SK-MEL-5 (cell line): ENCODE results near the gene MEF2C. TPM values are rescaled to one million over a fixed set of nuclear protein-coding genes. Genes with fewer than 3 reads are reported as not detected.

ENCODE experiments used
- DNase-seq: peaks from one replicate; pipeline ENCODE4 v3.0.0-alpha.2; 2016; ENCODE audit warnings: low read depth, low spot score
- in situ Hi-C: cut with HindIII; loops from 2 replicates; pipeline ENCODE4 v1.10.0; 2016; ENCODE audit warnings: low sequenced_read_pairs, high pct_unique_total_duplicates, low pct_unique_long_range_greater_than_20kb
- total RNA-seq: library from RNA; depleted of rRNA; stranded (reverse); fragments of >200 nt; shearing (Covaris generic); gene quantifications from 2 replicates; pipeline ENCODE4 v1.2.3, GENCODE V29; 2014

Gene MEF2C
- total RNA-seq, 1 experiment from 2014 or later: 34.2 TPM

DNA sequence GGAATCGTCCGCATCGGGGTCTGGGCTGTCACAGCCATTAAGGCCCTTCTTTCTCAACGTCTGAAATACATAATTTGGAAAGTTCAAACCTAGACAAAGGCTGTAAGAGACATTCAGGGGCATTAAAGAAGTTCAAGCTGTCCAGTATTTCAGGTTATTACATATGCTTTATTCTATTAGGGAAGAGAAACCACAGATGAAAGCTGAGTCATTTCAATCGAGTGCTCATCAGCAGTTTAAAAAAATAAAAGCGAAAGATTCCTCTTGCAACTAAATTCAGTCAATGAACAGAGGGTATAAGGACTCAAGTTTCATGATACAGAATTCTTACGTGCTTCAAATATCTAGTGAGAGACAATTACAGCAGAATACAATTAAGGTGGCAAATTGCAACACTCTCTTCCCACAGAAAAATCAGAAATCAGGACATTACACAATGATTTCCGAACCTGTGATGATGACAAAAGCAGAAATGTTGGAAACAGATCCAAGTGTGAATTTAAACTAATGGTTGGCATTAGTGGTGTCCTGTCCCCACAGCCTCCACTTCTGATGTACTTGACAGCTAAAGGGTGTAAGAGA, 121.6 kb downstream of the MEF2C start:
- no peak for DNase-seq
- in situ Hi-C loops: no loop called here

DNA sequence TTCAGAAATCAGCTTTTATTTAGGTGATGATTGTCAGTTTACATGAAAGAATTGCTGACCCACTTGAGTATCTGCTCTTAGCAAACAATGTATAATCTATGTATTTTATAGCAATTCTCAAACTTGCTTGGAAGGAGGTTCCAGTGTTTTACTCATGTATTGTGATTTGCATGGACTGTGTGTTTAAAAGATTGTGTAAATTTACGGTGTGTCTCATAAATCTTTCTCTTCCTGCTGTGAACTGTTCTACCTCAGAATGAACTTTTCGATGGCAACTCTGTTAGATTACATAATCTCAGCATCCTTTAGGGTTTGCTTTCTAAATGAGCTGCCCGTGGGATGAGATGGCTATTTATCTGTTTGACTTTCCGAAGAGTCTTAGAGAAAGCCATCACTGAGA, 122.5 kb downstream of the MEF2C start:
- in situ Hi-C loops: no loop called here
- DNase-seq: no peak

DNA sequence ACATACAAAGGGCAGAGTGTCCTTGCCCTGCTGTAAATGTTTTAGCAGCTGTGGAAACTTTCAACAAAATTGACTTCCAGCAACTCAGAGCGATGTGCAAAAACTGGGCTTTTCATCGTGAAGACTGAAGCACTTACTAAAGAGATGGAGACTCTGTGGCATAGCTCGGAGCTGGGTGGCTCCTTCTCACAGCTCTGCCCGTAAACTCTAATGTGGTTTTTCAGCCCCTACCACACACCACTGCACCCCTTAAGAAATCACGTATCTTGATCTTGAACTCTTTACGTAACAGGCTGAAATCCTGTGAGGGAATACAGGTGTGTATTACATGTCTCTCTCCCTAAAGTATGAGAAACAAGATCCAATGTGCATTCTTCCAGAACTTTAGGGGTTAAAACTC, 124.4 kb downstream of the MEF2C start:
- no peak for DNase-seq
- in situ Hi-C loops: no loop called here

DNA sequence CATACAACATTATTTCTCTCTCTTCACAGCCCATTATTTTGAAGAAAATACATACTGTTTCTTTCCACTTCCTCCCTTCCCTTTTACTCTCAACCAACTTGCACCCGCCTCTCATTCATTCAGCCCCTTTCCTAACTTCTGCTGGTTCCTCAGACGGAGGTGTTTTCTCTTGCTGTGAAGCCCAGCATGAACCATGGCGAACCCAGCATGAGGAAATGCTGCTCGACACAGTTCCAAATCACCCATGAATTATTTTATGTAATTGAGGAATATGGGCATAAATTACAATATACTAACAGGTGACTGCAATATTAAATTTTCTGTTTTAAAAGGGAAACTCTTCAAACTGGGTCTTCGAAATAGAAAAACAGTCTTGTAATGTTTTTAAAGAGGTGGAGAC, 124.8 kb downstream of the MEF2C start:
- no peak for DNase-seq
- in situ Hi-C loops: no loop called here

GRCh38 chr5:88756953-88757352, 126.0 kb downstream of the MEF2C start:
- DNase-seq: no peak
- in situ Hi-C loops: no loop called here

GRCh38 chr5:88748666-88749065, 134.3 kb downstream of the MEF2C start:
- in situ Hi-C loops: no loop called here
- DNase-seq: no peak

- DNase-seq: no peak
- in situ Hi-C loops: no loop called here
Observed at GRCh38 chr5:88746438-88746882, 136.5 kb downstream of the MEF2C start.

- in situ Hi-C loops: no loop called here
- DNase-seq: no peak
Observed at GRCh38 chr5:88745093-88745696, 137.8 kb downstream of the MEF2C start.

DNA sequence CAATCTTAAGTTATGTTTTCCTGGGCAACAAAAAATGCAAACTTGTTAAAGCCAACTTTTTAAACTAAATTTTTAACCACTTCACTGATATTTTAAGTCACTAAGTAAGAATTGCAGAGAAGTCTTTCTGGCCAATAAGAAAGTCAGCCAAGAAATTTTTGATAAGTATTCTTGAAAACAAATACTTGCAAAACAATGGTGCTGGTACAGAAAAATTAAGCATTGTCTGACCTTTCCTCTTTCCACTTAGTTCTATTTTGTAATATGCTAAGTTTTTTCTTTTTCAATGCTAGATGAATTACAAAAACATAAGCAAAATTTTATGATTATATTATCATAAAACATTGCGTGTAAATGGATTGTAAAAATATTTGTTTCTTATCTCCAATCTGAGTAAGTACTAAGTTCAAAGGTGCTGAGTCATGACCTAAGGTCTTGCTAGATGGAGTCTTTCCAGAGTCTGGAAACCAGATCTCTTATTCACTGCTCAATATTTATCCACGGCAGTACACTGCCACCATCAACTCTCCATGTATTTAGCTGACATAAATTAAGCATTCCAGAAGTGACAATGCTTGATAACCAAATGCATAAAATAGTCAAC, 139.7 kb downstream of the MEF2C start:
- DNase-seq: no peak
- in situ Hi-C loops: no loop called here

- in situ Hi-C loops: no loop called here
- DNase-seq: no peak
Observed at GRCh38 chr5:88741964-88742363, 141.0 kb downstream of the MEF2C start.

GRCh38 chr5:88740604-88741185, 142.3 kb downstream of the MEF2C start:
- in situ Hi-C loops: no loop called here
- no peak for DNase-seq

- in situ Hi-C loops: no loop called here
- no peak for DNase-seq
Observed at GRCh38 chr5:88736494-88736893, 146.5 kb downstream of the MEF2C start.

- in situ Hi-C loops: no loop called here
- no peak for DNase-seq
Observed at GRCh38 chr5:88734983-88735382, 148.0 kb downstream of the MEF2C start.

GRCh38 chr5:88734191-88734640, 148.8 kb downstream of the MEF2C start:
- in situ Hi-C loops: no loop called here
- peak; percentile 9 for DNase-seq

- DNase-seq: no peak
- in situ Hi-C loops: no loop called here
Observed at GRCh38 chr5:88732862-88733261, 150.1 kb downstream of the MEF2C start.

- in situ Hi-C loops: no loop called here
- no peak for DNase-seq
Observed at GRCh38 chr5:88732181-88732633, 150.8 kb downstream of the MEF2C start.

- in situ Hi-C loops: no loop called here
Observed at GRCh38 chr5:88729829-88730182, 153.2 kb downstream of the MEF2C start.

DNA sequence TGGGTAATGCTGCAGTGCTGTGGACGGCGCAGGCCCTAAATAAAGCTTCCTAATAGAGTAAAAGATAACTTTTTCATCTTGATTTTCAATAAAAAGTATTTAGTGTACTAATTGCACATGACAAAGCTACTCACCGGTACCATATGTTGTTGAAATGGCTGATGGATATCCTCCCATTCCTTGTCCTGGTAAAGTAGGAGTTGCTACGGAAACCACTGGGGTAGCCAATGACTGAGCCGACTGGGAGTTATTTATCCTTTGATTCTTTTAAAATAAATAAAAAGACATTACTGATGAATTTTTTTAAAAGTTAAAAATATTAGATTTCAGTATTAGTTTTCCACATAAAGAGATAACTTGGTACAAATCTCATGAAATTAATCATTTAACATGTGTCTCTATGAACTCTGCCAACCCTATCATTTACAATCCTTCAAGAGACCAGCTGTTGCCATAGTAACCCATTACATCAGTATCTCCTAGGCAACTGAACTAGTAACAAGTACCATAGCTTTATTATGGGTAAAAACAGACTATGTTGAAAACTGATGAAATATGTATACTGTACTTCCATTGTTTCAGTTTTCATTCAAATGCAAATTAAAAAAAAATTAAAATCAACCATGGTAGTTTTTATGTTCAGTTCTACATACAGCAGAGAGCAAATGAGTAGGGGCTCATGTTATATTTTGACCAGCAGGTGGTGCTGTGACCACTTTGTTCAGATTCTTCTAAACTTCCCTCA, 153.7 kb downstream of the MEF2C start:
- in situ Hi-C loops: no loop called here
- peak; percentile 89 for DNase-seq

More at GRCh38 chr5:88729829-88730182, 153.2 kb downstream of the MEF2C start:
- no peak for DNase-seq
